Hepatic stellate cell (primary cell): ENCODE measurements around the gene CPXM1.
A peak's percentile ranks its signal among the peaks of the same experiment; 100 is the strongest.
"Not testable (repeated sequence)": the region's sequence is repeated elsewhere in the genome, so short reads cannot be mapped to it uniquely, and the experiment has no call there.

Source experiments
- DNase-seq: peaks from one replicate; pipeline ENCODE4 v3.0.0; 2011; ENCODE audit warnings: low spot score

Gene CPXM1

GRCh38 chr20:2820896-2821869, 20.8 kb upstream of the CPXM1 start:
- peak; percentile 29 for DNase-seq

DNA sequence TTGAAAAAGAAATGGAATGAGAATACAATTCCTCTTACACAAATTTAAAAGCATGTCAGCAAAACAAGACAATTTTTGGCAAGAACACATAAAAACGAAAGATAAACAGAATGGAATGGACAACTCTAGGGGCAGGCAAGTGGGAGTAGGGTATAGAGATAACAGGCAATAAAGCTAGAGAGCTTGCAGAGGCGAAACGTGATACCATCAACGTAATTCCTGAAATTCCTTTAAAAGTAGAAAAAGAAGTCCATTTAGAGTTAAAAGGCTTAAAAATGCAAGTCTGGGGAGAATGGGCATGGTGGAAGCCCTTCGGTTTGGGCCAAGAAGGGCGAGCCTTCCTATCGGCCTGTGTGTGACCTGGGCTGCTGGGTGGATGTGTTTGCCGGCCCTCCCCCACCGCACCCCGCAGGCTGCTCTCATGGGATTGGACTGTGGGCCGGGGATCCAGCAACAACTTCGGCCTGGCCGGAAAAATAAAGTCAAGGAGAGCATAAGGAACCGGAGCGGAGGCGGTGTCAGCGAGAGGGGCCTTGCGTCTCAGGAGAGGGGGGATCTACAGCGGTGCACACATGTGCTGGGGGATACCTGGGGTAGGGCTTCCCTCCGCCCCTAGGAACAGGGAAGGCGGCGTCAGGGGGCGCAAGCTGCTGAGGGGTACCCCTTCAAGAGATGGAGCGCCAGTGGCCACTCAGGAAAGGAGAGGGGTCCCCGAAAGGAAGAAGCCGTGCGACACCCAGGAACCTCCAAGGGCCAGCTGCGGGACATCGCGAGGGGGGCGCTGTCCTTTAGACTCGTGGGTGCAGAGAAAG, 19.9 kb upstream of the CPXM1 start:
- DNase-seq, result peak; percentile 82

DNA sequence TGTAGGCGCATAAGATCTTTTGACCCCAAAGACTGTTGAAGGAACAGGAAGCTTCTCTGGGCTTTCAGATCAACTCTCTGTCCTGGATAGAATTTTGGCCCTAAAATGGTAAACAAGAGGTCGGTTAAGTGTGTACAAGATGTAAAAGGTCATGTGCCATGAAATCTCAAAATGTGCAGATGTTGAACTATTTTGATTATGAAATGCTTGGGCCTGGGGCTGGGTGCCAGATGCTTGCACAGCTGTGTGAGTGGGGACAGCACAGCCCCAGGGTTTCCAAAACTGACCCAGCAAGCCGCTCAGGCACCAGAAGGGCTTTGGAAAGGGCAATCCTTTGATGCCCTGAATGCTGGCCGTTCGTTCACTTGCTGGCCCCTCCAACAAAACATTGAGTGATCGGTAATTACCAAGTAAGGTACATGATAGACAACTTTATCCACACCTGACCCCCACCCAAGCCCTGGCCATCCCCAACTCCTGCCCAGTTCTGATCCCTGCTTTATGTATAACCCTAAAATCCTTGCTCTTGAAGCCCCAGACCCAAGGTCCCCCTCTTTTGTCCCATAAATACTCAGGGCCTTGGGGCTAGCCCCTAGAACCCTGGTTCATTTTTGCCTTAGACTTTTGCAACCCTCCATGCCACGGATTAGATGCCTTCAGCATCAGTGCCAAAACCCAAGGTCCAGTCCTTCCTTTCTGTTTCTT, 17.6 kb upstream of the CPXM1 start:
- no peak for DNase-seq

DNA sequence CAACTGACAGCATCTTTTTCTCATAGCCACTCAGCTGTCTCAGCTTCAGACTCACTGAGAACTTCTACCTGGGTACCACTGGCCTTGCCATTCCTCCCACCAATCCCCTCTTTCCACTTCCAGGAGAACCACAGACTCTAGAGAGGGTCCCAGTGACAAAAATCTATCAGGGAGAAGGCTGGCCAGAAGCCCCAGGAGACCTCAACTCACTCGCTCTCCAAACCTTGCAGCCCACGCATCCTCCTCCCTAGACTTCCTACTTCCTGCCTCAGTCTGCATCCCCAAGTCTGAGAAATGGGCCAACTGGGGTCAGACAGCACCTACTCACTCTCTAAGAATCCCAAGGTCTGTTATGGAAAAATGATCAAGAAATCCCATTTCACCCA, 16.9 kb upstream of the CPXM1 start:
- no peak for DNase-seq

DNA sequence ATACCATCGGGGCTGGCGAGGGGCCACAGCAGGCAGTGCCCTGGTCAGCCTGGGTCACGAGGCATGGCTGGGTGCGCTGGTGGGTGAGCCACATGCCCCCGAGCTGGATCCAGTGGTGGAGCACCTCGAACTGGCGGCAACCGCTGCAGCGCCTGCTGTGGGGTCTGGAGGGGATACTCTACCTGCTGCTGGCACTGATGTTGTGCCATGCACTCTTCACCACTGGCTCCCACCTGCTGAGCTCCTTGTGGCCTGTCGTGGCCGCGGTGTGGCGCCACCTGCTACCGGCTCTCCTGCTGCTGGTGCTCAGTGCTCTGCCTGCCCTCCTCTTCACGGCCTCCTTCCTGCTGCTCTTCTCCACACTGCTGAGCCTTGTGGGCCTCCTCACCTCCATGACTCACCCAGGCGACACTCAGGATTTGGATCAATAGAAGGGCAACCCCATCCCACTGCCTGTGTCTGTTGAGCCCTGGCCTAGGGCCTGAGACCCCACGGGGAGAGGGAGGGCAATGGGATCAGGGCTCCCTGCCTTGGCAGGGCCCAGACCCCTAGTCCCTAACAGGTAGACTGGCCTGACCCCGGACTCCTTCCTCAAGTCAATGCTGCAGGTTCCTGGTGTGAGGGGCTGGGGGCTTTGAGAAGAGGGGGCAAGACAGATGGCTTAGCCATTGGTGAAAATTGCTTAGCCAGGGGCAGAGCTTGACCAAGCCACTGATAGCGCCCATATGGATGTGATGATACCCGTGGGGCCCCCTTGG, 16.3 kb upstream of the CPXM1 start:
- no peak for DNase-seq

- DNase-seq, result no peak
Measured at GRCh38 chr20:2816030-2816582, 15.7 kb upstream of the CPXM1 start, which contains the start of gene TMEM239. Gene TMEM239, plus strand, starts transcription at chr20:2816364. Its CDS starts 191 bp downstream, at chr20:2816555.

GRCh38 chr20:2815242-2815900, 14.9 kb upstream of the CPXM1 start:
- no peak for DNase-seq

DNA sequence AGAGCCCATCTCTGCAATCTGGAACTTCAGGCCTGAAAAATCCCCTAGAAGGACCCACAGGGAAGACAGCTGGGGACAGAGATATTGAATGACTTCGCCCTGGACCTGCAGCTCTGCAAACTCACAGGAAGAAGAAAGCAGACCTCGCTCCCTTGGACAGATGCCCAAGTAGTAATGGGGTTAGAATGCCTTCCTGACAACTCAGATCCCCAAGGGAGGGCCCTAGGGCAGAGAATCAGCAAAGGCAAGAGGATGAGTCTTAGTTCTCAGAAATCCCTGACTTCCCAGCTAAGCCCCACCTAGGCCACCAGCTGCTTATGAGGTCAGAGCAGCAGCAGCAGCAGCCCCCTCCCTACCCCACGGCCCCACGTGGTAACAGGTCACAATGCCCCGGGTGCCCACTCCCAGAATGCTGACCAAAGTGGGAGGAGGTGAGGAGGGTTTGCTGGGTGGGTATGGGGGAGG, 14.2 kb upstream of the CPXM1 start, which contains the start of gene C20orf141:
C20orf141 (plus strand) TSS at position 401 of the 465 bp plus-strand sequence. CDS start 198 bp downstream, outside the sequence.
- peak; percentile 97 for DNase-seq

- DNase-seq, result no peak
Measured at GRCh38 chr20:2814076-2814475, 13.6 kb upstream of the CPXM1 start.

- no peak for DNase-seq
Measured at GRCh38 chr20:2812189-2812588, 11.8 kb upstream of the CPXM1 start.

DNA sequence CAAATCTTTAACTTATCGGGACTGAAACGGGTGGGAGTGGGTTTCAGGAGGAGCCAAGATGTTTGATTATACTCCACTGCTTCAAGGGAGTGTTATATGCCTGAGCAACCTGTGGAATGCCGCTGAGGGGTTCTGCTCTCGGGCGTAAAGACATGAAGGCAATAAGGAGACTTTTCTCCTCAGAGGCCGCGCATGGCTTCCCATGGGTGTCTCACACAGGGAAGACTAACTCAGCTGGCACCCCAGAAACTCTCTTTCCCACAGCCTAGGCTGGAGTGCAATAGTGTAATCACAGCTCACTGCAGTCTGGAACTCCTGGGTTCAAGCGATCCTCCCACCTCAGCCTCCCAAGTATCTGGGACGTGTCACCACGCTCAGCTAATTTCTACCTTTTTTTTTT, 9.3 kb upstream of the CPXM1 start:
- no peak for DNase-seq

DNA sequence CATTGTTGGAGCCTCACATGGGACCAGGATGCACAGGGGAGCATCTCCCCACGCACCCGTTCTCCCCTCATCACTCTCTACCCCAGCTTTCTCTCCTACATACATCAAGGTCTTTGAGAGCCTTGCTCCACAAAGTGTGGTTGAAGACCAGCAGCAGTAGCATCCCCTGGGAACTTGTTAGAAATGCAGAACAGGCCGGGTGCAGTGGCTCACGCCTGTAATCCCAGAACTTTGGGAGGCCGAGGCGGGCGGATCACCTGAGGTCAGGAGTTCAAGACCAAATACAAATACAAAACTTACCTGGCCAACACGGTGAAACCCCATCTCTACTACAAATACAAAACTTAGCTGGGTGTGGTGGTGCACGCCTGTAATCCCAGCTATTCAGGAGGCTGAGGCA, 7.5 kb upstream of the CPXM1 start:
- not testable (repeated sequence) for DNase-seq

- DNase-seq, result no peak
Measured at GRCh38 chr20:2807019-2807418, 6.6 kb upstream of the CPXM1 start.

GRCh38 chr20:2806351-2806701, 5.9 kb upstream of the CPXM1 start:
- DNase-seq, result no peak

GRCh38 chr20:2805689-2806350, 5.4 kb upstream of the CPXM1 start:
- no peak for DNase-seq

DNA sequence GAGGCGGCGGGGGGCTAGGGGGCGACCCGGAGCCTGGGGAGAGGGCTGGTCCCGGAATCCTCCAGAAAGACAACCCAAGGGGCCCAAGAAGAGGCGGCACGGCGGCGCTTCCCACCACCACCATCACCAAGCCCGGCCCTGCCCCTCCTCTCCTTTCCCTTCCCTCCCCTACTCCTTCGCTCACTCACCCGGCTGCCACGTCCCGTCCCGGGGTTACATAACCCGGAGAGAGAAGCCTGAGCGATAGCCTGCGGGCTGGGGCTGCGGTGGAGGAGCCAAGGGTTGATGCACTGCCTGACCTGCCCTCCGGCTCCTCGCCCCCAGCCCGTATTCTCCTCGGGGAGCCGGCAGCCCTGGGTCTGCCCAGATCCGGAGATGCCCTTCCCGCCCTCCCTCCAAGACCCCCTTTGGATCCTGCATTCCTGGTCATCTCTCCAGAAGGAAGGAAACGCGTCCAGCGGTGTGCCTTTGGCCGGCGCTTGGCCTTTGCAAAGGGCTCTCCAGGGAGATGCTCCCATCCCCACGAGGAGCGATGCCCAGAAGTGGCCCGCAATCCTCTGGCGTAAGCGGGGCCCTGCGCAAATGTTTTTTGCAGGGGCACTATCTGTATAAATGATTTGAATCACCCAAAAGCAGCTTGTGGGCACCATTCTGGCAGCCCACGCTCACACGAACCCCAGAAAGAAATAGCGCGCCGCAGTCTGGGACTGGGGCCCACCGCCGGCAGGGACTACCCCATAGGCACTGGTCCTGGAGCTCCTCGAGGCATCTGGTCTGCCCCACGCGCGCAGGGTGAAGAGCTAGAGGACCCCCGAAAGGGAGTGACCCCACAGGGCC, 4.6 kb upstream of the CPXM1 start:
- no peak for DNase-seq

GRCh38 chr20:2804041-2804828, 3.8 kb upstream of the CPXM1 start:
- no peak for DNase-seq

GRCh38 chr20:2801286-2801728, 880 bp upstream of the CPXM1 start:
- DNase-seq, result no peak
